NCI-H226 (cell line): ENCODE measurements around the gene ISY1.
"Not testable (repeated sequence)": the region's sequence is repeated elsewhere in the genome, so short reads cannot be mapped to it uniquely, and the experiment has no call there.

ENCODE experiments used
- DNase-seq: peaks from one replicate; pipeline ENCODE4 v3.0.0-alpha.2; 2015

The ISY1 gene

GRCh38 chr3:129120254-129121004 is 40.4 kb downstream of the ISY1 start:
- peak; percentile 96 for DNase-seq

GRCh38 chr3:129119365-129120100 is 41.3 kb downstream of the ISY1 start:
- no peak for DNase-seq

- no peak for DNase-seq
Observed at GRCh38 chr3:129118745-129119144, 42.1 kb downstream of the ISY1 start.

DNA sequence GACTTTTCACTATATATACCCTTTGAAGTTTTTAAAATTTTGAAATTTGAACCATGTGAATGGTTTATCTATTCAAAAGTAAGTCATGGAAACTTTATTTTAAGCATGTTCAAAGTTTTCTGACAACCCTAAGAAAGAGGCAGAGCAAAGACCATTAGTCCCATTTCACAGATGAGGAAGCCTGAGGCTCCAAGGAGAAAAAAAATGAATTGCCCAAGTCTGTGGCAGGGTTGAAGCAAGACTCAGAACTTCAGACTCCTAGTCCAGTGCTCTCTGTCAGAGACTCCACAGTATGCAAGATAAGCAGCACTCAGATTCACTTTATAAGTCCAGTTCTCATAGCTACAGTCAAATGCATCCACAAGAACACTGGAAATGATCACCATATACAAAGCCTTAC is 43.7 kb downstream of the ISY1 start:
- DNase-seq, result no peak

DNA sequence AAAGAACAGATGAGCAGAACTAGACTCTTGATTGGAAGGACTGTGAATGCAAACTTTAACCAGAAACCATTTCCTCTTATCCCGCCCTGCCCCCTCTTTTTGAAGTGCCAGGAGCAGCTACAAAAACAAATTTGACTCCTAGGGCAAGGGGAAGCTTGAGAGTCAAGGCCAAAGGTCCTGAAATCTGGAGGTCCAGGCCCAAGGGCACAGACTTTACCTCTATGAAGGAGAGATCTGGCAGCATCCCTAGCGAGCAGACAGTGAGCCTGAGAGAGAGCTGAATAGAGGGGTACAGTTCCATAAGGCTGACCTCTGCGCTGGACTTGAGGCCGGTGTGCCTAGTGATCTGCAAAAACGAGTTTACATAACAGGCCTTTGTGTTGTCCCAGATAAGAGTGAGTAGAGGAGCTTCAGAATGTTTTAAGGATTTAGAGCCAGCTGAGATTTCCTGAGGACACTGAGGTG is 44.3 kb downstream of the ISY1 start:
- no peak for DNase-seq

- no peak for DNase-seq
Observed at GRCh38 chr3:129114455-129114854, 46.4 kb downstream of the ISY1 start.

- no peak for DNase-seq
Observed at GRCh38 chr3:129112308-129113052, 48.4 kb downstream of the ISY1 start.

GRCh38 chr3:129111076-129111780 is 49.6 kb downstream of the ISY1 start:
- not testable (repeated sequence) for DNase-seq

GRCh38 chr3:129107793-129108192 is 53.1 kb downstream of the ISY1 start:
- DNase-seq, result no peak

- no peak for DNase-seq
Observed at GRCh38 chr3:129106866-129107565, 53.8 kb downstream of the ISY1 start.

- no peak for DNase-seq
Observed at GRCh38 chr3:129106320-129106719, 54.5 kb downstream of the ISY1 start.

DNA sequence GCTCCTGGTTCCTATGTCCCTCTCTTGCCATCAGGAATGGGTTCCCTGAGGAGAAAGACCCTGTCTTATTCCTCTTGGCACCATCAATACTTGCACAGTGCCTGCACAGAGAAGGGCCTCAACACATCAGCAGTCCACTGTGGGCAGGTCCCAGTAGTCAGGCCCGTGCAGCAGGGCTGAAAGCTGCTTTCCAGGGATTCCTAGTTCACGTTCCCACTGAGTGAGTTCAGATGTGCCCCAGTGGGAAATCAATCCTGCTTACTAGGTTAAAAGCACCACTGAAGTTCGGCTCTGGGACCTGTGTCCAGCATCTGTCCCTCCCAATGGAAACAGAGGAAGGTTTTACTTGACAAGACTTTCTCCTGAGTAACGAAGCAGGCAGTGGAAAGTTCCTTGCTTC is 55.0 kb downstream of the ISY1 start:
- no peak for DNase-seq

DNA sequence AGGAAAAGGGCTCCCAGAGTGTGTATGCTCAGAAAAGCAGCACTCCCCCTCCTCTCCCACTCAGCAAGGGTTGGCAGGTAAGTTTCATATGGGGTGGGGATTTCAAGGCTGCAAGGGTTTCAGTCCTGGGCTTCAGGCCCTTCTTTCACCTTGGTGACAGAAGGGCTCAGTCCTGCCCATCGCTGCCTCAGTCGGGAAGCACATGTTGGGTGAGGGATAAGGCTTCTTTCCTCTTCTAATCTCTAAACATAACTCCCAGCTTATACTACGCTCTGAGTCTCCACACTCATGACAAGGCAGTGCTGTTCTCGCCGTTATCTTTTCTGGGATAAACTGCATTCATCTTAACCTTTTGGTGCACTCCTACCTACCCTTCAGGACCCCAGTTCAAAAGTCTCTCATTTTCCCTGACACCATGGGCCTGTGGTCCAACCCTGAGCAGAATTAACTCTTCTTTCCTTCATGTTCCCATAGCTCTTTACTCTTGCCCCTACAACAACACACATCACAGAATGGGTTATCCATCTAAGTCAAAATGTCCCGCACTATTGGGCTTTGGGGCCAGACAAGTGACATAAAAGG is 56.3 kb downstream of the ISY1 start:
- DNase-seq, result no peak

- no peak for DNase-seq
Observed at GRCh38 chr3:129104051-129104450, 56.8 kb downstream of the ISY1 start.

GRCh38 chr3:129103296-129103695 is 57.6 kb downstream of the ISY1 start:
- DNase-seq, result no peak

DNA sequence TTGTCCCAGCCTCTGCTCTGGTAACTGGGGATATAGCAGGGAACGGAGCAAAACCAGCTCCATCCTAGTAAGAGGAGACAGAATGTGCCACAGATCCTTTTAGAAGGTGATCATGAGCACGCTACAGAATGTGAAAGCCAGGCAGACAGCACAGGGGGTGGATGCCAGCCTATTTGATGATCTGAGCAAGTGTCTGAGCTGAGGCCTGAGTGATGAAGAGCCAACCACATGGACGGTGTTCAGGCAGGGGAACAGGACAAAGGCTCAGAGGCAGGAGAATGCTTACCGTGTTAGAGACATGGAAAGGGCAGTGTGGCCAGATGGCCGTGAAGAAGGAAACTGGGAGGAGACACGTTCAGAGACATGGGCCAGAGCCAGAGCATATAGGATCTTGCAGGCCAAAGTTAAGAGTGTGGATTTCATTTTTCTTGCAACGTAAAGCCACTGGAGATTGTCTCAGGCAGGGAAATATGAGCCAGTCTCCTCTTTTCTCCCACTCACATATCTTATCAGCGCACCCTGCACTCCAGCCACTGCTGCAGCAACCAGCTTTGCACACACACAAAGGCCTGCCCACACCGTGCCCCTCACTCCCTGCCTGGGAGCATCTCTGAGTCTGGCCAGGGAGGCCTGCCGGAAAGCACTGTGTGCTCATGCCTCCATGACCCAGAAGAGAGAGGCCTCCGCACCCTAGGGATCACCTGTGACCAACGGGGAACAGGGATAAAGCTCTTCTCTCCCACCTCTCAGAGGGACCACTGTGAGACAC is 59.3 kb downstream of the ISY1 start:
- DNase-seq, result no peak

GRCh38 chr3:129100274-129100673 is 60.6 kb downstream of the ISY1 start:
- no peak for DNase-seq

GRCh38 chr3:129095285-129095684 is 65.6 kb downstream of the ISY1 start:
- no peak for DNase-seq

- not testable (repeated sequence) for DNase-seq
Observed at GRCh38 chr3:129088312-129088711, 72.6 kb downstream of the ISY1 start.

GRCh38 chr3:129087904-129088303 is 73.0 kb downstream of the ISY1 start:
- not testable (repeated sequence) for DNase-seq

GRCh38 chr3:129087138-129087702 is 73.6 kb downstream of the ISY1 start:
- DNase-seq, result no peak
